Keratinocyte (primary cell): Measurements from ENCODE around the gene DTYMK. TPM values are rescaled to one million over a fixed set of nuclear protein-coding genes. Genes with fewer than 3 reads are reported as not detected.

Experiments
- DNase-seq: peaks from one replicate; pipeline ENCODE4 v3.0.0-alpha.2; 2011; ENCODE audit warnings: low read depth, missing footprints, low spot score
- FAIRE-seq: peaks from 2 replicates; lab custom pipeline; 2011; peaks lifted over from hg19 to GRCh38; lab: Jason Lieb, UNC
- H2AFZ ChIP-seq: 2 replicates; pipeline ENCODE4 v1.6.0; 2012; ENCODE audit warnings: low read length, control low read depth, inconsistent platforms; ENCODE audit not compliant: control insufficient read depth
- H3K27ac ChIP-seq: 2 replicates; pipeline ENCODE4 v1.5.1; 2011; ENCODE audit warnings: low read length; ENCODE audit not compliant: control insufficient read depth, insufficient read depth
- H3K27me3 ChIP-seq: 3 replicates; pipeline ENCODE4 v1.6.0; 2011; ENCODE audit warnings: low read length; ENCODE audit not compliant: control insufficient read depth, insufficient read depth; ENCODE audit errors: extremely low read depth
- H3K36me3 ChIP-seq, 2 experiments: 2 replicates in 1 of 2; 3 replicates in 1 of 2; pipeline ENCODE4 v1.5.1; 2011; ENCODE audit warnings: low read length in 2 of 2, mild to moderate bottlenecking in 1 of 2; ENCODE audit not compliant: control insufficient read depth in 2 of 2, insufficient read depth in 2 of 2; ENCODE audit errors: extremely low read depth in 1 of 2
- H3K4me1 ChIP-seq: 3 replicates; pipeline ENCODE4 v1.5.1; 2011; ENCODE audit warnings: low read length; ENCODE audit not compliant: control insufficient read depth, insufficient read depth; ENCODE audit errors: extremely low read depth
- H3K4me2 ChIP-seq: 3 replicates; pipeline ENCODE4 v1.6.0; 2011; ENCODE audit warnings: low read depth, low read length; ENCODE audit not compliant: control insufficient read depth, insufficient read depth; ENCODE audit errors: extremely low read depth
- H3K4me3 ChIP-seq, 3 experiments: fragments of 200-600 bp in 1 of 3; sonication (generic) in 1 of 3; 2 replicates in 2 of 3; 3 replicates in 1 of 3; pipeline ENCODE4 v1.5.1; 2011 to 2016; ENCODE audit warnings: low read length in 3 of 3, mild to moderate bottlenecking in 3 of 3, control low read depth in 2 of 3, inconsistent platforms in 1 of 3, low read depth in 1 of 3, mixed read lengths in 1 of 3, mixed run types in 1 of 3, moderate library complexity in 1 of 3; ENCODE audit not compliant: control insufficient read depth in 2 of 3, insufficient read depth in 2 of 3; ENCODE audit errors: extremely low read depth in 1 of 3
- H3K79me2 ChIP-seq: 2 replicates; pipeline ENCODE4 v1.6.0; 2012; ENCODE audit warnings: low read length; ENCODE audit not compliant: control insufficient read depth, insufficient read depth
- H3K9ac ChIP-seq: 3 replicates; pipeline ENCODE4 v1.6.0; 2011; ENCODE audit warnings: low read length; ENCODE audit not compliant: control insufficient read depth, insufficient read depth; ENCODE audit errors: extremely low read depth
- H3K9me1 ChIP-seq: 3 replicates; pipeline ENCODE4 v1.6.0; 2011; ENCODE audit warnings: low read length; ENCODE audit not compliant: control insufficient read depth, insufficient read depth; ENCODE audit errors: extremely low read depth
- H3K9me3 ChIP-seq: 2 replicates; pipeline ENCODE4 v1.5.1; 2012; ENCODE audit warnings: low read depth, low read length; ENCODE audit not compliant: control insufficient read depth
- H4K20me1 ChIP-seq: 3 replicates; pipeline ENCODE4 v1.6.0; 2011; ENCODE audit warnings: low read length; ENCODE audit not compliant: control insufficient read depth, insufficient read depth; ENCODE audit errors: extremely low read depth
- CTCF ChIP-seq, 3 experiments: IDR thresholded peaks in 1 of 3; conservative IDR thresholded peaks in 1 of 3; optimal IDR thresholded peaks in 1 of 3; 2 replicates in 2 of 3; 3 replicates in 1 of 3; pipeline versions ENCODE3 to v1.5.1; 2011; ENCODE audit warnings: low read length in 3 of 3, mild to moderate bottlenecking in 3 of 3, moderate library complexity in 2 of 3, control low read depth in 1 of 3, inconsistent platforms in 1 of 3; ENCODE audit not compliant: insufficient read depth in 2 of 3; ENCODE audit errors: extremely low read depth in 1 of 3
- EZH2 ChIP-seq: IDR thresholded peaks from one replicate; pipeline ENCODE4 v1.6.1; 2012; ENCODE audit warnings: inconsistent platforms, mild to moderate bottlenecking, low read length, moderate library complexity
- dilution Hi-C: fragments of 300-500 bp; cut with MboI; formaldehyde crosslinking; loops from one replicate; pipeline ENCODE4 v1.7.0; 2020; ENCODE audit warnings: low sequenced_read_pairs; ENCODE audit not compliant: extremely low pct_ligation_motif_present
- polyA plus RNA-seq, 5 experiments: library from polyadenylated mRNA; depleted of rRNA in 3 of 5; stranded (reverse) in 3 of 5; stranded (forward) in 1 of 5; unstranded in 1 of 5; fragments of >200 nt; gene quantifications; 1 replicate in 1 of 5; 2 replicates in 3 of 5; 3 replicates in 1 of 5; pipeline versions ENCODE4 v1.2.1 to v1.2.3, GENCODE V29; 2011 to 2012; ENCODE audit warnings: missing spikeins in 2 of 5, low read depth in 1 of 5, low replicate concordance in 1 of 5

The DTYMK gene
- polyA plus RNA-seq, 1 donor (not counting 4 experiments of a cell fraction or from before 2014, with no cell fraction given) = 31.6 TPM

GRCh38 chr2:241658296-241658695 lies 28.3 kb downstream of the DTYMK start:
- no peaks in the 10 kb centered on the region for H3K27me3 ChIP-seq
- no peak overlapping the region for H3K27ac ChIP-seq
- H2AFZ ChIP-seq = no peak overlapping the region
- H3K36me3 ChIP-seq = peaks cover 28 to 30% of the 10 kb centered on the region in 2 experiments
- no peaks in the 10 kb centered on the region for H3K9me3 ChIP-seq
- FAIRE-seq (no peak), DNase-seq (no peak)
- TF ChIP-seq EZH2 = no peak
- no peak for TF ChIP-seq CTCF (optimal IDR thresholded peaks at IDR 0.05 in 1 of 3, IDR thresholded peaks at IDR 0.05 in 1 of 3, conservative IDR thresholded peaks at IDR 0.05 in 1 of 3; ENCODE audit: extremely low read depth in 1 of 3, insufficient read depth in 2 of 3, low read length in 3 of 3)
- H4K20me1 ChIP-seq = peaks cover 2% of the 10 kb centered on the region
- no peak overlapping the region for H3K9ac ChIP-seq
- H3K4me1 ChIP-seq = no peaks in the 10 kb centered on the region
- no peaks in the 10 kb centered on the region for H3K9me1 ChIP-seq
- dilution Hi-C loops = no loop called here
- peaks cover under 1% of the 10 kb centered on the region for H3K79me2 ChIP-seq
- no peak overlapping the region for H3K4me2 ChIP-seq
- no peak overlapping the region for H3K4me3 ChIP-seq

DNA sequence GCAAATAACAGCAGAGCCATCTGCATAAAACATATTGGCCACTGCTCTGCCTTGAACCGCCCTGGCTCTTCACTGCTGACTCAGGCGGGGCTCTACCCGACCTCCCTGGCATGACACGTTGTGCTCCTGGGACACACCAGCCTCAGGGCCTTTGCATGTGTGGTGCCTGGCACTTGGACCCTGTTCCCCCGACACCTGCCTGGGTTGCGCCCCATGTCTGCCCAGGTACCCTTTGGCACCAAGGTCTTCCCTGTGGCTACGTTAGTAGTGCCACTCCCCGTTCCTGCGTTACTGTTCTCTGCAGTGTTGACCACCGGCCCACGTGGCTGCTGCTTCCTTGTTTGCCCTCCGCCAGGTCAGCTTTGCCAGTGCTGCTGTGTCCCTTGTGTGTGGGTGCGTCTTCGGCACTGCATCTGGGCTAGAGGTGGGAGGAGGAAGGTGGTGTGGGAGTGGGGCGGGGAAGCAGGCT lies 28.8 kb downstream of the DTYMK start:
- H3K27me3 ChIP-seq = no peaks in the 10 kb centered on the region
- H3K36me3 ChIP-seq = peaks cover 32% of the 10 kb centered on the region in 2 experiments
- dilution Hi-C loops = no loop called here
- H3K9me3 ChIP-seq = no peaks in the 10 kb centered on the region
- no peaks in the 10 kb centered on the region for H3K4me1 ChIP-seq
- DNase-seq (no peak), FAIRE-seq (no peak)
- no peak overlapping the region for H3K4me3 ChIP-seq
- H3K4me2 ChIP-seq = no peak overlapping the region
- no peaks in the 10 kb centered on the region for H3K9me1 ChIP-seq
- no peak overlapping the region for H2AFZ ChIP-seq
- no peak overlapping the region for H3K9ac ChIP-seq
- peaks cover 3% of the 10 kb centered on the region for H3K79me2 ChIP-seq
- no peak overlapping the region for H3K27ac ChIP-seq
- TF ChIP-seq EZH2 (no peak), CTCF (optimal IDR thresholded peaks at IDR 0.05 in 1 of 3, IDR thresholded peaks at IDR 0.05 in 1 of 3, conservative IDR thresholded peaks at IDR 0.05 in 1 of 3; ENCODE audit: extremely low read depth in 1 of 3, insufficient read depth in 2 of 3, low read length in 3 of 3) (no peak)
- H4K20me1 ChIP-seq = peaks cover 2% of the 10 kb centered on the region
